GM21367 (cell line): Measurements from ENCODE around the gene EIF3A.
"Not testable (repeated sequence)": the region's sequence is repeated elsewhere in the genome, so short reads cannot be mapped to it uniquely, and the experiment has no call there.

Experiments
- ATAC-seq: cut with Tn5 transposase; IDR thresholded peaks from one replicate; pipeline ENCODE4 v1.9.1; 2021; ENCODE audit not compliant: unreplicated experiment

The EIF3A gene

DNA sequence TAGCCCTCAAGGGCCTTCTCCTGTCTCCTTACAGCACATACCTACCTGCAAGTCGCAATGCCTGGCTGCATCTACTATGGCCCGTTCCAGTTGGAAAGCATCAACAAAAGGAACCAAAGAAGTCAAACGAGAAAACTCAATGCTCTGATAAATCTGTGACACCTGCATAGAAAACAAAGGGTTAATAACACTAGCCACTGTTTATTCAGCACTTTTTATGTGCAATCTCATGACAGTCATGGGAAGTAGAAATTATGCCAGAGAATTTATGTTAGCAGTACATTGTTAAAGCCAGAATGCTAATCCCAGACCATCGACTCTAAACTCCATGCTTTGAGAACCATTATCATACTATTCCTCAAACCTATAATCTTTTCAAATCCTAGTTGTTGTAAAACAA is 21.1 kb downstream of the EIF3A start:
- ATAC-seq, result no peak

DNA sequence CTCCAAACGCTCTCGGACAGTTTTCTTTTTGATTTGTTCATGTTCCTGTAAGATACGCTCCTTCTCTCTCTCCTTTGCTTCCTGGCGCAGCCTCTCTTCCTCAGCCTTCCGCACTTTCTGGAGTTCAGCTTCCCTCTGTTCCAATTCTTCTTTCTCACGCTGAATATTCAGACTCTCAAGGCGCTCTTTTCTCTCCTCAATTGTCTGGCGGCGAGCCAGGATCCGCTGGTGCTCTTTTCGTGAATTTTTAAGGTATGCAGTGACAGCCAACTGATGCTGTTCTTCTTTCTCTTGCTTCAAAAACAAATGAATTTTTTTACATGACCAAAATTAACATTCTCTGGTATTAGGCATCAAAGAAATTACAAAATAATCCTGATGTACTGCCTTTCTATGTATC is 22.6 kb downstream of the EIF3A start:
- ATAC-seq, result no peak

DNA sequence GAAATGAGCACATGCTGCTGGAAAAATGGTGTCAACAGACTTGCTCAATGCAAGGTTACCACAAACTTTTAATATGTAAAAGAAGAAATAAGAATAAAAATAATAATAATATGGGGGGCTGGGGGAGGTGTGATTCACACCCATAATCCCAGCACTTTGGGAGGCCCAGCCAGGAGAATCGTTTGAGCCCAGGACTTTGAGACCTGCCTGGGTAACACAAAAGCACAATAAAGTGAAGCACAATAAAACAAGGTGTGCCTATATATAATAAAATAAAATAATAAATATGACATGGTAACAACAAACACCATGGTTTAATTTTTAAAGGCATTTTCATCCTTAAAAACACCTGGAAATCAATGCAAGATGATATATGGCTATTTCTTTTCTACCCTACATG is 25.1 kb downstream of the EIF3A start:
- ATAC-seq, result no peak

DNA sequence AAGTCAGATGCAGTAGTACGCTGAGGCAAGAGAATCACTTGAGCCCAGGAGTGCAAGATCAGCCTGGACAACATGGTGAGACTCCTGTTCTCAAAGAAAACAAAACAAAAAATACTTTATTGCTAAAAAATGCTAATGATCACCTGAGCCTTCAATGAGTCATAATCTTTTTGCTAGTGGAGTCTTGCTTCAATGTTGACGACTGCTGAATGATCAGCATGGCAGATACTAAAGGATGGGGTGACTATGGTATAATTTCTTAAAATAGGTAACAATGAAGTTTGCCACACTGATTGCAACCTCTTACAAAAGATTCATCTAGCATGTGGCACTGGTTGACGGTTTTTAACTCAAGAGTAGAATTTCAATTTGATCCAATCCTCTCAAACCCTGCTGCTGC is 28.8 kb downstream of the EIF3A start:
- no peak for ATAC-seq

DNA sequence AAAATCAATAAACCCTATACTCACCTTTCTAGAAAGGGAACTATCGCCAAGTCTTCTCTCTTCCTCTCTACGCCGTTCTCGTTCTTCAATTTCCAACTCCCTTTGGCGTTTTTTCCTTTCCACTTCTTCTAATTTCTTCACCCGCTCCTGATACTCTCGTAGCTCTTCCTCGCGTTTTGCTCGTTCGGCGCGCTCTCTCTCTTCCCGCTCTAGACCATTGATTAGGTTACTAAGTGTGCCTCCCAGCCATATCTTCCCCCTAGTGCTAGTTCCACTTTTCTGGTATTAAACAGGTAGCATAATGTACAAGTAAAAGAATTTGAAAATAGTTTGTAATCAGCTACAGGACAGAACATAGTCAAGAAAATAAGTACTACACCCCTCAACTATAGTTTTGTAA is 30.8 kb downstream of the EIF3A start:
- ATAC-seq, result no peak

DNA sequence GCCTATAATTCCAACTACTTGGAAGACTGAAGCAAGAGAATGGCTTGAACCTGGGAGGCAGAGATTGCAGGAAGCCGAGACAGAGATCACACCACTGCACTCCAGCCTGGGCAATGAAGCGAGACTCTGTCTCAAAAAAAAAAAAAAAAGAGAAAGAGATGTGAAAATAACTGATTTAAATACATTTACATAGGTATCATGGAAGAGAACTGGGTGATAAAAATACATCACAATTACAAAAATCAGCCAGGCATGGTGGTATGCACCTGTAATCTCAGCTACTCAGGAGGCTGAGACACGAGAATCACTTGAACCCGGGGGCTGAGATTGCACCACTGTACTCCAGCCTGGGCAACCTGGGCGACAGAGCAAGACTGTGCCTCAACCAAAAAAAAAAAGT is 31.3 kb downstream of the EIF3A start:
- no peak for ATAC-seq

DNA sequence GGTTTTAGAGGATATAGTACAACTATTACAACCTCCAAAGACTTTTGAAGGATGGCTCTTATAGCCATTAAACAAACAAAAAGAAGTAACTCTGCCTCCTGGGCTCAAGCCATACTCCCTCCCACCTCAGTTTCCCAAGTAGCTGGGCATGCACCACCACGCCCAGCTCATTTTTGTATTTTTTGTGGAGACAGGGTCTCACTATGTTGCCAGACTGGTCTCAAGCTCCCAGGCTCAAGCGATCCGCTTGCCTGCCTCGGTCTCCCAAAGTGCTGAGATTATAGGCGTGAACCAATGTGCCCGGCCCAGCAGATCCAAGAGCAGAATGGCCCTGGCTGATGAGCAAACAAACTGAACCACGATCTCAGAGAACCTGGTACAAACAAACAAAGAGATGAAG is 35.1 kb downstream of the EIF3A start:
- ATAC-seq, result no peak

DNA sequence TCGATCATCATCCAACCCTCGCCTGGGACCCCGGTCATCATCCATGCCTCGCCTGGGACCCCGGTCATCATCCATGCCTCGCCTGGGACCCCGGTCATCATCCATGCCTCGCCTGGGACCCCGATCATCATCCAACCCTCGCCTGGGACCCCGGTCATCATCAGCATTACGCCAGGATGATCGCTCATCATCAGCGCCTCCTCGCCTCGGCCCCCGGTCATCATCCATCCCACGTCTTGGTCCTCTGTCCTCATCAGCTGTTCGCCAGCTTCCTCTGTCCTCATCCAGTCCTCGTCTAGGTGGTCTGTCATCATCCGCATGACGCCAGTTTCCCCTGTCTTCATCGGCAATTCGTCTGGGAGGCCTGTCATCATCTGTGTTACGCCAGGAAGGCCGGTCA is 38.4 kb downstream of the EIF3A start:
- ATAC-seq, result no peak

DNA sequence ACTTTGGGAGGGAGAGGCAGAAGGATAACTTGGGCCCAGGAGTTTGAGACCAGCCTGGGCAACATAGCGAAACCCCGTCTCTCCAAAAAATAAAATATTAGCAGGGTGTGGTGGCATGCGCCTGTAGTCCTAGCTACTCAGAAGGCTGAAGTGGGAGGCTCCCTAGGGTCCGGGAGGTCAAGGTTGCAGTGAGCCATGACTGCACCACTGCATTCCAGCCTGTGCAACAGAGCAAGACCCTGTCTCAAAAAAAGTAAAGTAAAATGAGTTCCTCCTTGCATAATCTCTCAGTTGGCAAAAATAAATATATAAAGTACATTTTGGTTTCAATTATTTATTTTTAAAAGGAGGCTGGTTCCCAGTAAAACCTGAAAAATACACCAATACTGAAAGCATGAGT is 39.3 kb downstream of the EIF3A start:
- ATAC-seq, result no peak

DNA sequence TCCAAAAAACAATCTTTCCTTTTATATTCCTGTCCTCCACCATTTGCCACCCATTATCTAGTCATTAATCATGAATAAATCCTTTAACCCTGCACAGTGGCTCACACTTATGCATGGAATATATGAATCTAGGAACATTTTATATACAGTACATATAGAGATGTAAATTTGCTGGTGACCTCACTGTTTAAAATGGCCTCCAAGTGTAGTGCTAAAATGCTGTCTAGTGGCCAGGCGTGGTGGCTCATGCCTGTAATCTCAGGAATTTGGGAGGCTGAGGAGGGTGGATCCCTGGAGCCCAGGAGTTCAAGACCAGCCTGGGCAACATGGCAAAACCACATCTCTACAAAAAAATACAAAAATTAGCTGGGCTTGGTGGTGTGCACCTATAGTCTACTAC is 41.5 kb downstream of the EIF3A start:
- no peak for ATAC-seq

DNA sequence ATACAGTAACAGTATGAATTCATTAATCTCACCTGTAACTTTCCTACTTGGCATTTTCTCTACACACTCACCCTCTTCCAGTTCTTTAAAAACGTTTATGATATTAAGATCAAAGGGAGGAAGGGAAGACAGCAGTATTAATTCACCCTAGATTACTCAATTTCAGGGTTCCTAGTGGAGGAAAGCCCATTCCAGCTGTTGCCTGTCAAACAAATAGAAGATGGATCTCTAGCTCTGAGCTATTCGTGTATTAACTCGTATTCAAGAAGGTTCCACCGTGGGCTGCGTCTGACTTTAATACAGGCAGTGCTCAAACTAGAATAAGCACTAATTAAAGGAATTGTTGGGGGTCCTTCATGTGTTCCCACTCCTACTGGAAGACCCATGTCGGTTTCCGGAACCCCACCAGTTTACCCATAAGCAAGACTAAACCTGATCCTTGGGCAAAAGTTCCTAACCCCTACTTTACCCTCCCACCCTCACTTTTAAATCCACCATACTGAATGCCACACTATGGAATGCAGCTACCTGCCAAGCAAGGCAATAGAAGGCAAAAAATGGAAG is 49.0 kb downstream of the EIF3A start:
- ATAC-seq, result no peak

DNA sequence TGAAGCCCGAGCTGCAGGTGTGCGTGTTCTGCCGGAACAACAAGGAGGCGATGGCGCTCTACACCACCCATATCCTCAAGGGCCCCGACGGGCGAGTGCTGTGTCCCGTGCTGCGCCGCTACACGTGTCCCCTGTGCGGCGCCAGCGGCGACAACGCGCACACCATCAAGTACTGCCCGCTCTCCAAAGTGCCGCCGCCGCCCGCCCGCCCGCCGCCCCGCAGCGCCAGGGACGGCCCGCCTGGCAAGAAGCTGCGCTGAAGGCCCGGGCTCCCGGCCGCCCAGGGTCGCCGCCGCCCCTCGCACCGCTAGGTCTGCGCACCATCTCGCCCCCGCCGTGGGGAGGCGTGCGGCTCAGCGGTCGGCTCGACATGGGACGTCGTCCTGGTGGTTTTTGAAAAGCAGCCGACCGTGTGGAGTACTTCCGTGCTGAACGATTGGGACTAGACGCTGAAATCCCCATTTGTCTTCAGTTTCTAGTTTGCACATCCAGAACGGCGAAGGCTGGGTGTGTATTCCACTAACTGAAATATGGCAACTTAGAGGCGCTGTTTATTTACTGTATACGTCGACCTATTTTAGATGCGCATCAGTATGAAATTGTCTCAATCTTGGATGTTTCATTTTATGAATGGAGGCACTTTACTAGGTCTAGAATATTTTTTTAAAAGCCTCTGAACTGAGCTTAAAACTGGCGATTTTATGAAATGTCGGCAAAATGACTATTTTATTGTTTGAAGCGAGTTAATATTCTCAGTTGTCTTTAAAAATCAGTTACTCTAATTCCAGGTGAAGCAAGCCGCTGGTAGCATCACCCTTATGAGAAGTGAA is 50.0 kb downstream of the EIF3A start:
- peak; percentile 42 for ATAC-seq

DNA sequence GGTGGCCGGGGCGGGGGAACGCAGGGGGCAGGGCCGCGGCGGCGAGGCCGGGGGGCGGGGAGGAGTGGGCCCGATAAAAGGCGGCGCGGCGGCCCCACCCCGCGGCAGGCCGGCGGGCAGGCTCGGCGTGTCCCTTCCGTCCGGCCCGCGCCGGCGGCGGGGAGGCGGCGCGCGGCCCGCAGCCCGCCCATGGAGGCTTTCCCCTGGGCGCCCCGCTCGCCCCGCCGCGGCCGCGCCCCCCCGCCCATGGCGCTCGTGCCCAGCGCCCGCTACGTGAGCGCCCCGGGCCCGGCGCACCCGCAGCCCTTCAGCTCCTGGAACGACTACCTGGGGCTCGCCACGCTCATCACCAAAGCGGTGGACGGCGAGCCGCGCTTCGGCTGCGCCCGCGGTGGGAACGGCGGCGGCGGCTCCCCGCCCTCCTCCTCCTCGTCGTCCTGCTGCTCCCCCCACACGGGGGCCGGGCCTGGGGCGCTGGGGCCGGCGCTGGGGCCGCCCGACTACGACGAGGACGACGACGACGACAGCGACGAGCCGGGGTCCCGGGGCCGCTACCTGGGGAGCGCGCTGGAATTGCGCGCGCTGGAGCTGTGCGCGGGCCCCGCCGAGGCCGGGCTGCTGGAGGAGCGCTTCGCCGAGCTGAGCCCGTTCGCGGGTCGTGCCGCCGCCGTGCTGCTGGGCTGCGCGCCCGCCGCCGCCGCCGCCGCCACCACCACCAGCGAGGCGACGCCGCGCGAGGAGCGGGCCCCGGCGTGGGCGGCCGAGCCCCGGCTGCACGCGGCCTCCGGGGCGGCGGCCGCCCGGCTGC is 50.8 kb downstream of the EIF3A start, which contains the start of gene NANOS1:
TSS of gene NANOS1 (plus strand) at position 102 of the 808 bp plus-strand sequence. CDS start at position 190, 88 bp downstream.
- ATAC-seq, result peak; percentile 15

DNA sequence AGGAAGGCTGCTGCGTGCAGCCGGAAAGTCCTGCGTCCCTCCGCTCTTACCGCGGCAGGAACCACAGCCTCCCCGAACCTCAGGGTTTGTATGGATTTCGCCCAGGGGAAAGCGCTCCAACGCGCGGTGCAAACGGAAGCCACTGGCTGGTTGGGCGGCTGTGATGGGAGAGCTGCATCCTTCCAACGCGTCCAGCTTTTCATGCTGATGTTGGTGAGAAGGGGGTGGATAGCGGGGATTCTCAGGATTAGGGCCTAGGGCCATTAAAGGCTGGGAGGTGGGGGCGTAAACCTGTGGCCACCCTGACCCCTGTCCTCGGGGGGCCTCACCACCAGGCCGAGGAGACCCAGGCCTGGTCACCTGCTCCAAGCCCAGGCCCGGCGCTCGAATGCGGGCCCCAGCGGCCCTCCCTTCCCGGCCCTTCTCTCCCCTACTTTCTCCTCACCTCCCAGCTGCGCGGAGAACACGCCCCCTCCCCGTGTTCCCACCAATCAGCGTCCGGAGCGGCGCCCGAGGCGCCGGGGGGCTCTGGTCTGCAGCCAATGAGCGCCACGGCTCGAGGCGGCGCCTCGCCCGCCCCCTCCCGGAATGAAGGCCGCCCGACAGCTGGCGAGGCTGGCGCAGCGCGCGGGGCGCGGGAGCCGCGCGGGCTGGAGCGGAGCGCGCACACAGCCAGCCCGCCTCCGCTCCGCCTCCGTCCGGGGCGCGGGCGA is 51.6 kb downstream of the EIF3A start:
- peak; percentile 51 for ATAC-seq

DNA sequence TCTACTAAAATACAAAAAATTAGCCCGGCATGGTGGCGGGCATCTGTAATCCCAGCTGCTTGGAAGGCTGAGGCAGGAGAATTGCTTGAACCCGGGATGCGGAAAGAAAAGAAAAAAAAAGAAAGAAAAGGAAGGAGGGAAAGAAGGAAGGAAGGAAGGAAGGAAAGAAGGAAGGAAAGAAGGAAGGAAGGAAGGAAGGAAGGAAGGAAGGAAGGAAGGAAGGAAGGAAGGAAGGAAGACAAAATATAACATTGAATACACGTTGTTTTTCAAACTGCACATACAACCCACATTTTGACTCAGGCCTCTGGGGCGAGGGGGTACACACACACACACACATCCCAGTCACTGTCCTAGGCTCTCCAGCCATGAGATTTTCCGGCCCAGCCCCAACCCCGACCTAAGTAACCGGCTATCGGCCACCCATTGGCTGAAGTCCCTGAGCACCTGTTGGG is 52.1 kb downstream of the EIF3A start:
- ATAC-seq, result not testable (repeated sequence)

DNA sequence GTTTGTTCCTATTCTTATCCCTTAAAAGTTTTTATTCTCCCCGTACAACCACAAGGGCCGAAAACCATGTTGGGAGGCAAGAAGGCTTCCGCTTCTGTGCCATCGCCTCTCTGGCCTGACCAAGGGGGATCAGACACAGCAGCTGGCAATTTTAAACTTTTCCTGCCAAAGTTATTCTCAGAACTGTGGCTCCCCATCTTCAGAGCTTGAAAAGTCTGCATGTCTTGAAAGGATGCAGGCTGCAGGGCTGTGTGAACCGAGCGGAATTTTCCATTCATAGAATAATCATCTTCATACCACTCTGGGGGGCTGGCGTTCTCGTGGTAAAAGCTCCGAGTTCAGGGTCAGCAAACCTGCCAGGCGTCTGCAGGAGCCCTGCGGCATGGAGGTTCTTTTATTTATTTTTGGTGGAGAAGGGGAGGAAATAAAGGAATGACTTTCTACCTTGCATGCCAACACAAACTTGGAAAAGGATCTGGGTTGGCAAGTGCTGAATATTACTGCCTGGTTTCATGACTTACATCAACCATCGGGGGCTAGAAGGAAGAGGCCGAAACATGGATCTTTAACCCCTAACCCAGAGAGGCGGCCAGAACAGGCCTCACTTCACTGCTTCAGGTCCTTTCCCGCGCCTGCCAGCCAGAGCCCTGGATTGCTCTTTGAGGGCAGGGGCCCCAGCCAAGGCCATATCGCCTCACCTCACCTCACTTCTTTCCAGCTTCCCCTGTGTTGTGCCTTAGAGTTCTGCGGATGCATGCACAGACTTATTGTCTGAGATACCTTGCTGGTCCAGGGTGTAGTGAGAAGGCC is 54.1 kb downstream of the EIF3A start:
- no peak for ATAC-seq

DNA sequence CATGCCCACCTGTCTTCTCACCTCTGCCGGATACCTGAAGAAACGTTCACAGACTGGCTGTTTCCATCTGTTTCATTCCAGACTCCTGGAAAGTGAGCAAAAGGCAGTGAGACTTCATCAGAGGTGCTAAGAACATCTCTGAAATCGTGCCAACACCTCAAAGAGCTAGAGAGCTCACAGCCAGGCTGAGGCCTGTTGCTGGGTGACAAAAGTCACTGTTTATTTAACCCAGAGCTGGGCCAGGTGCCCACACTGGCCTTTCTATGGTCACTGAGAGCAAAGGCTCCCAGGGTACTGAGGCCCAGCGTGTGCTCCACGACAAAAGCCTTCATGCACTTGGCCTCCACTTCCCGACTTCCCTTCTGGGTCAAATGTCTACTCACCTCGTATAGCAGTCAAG is 54.8 kb downstream of the EIF3A start:
- ATAC-seq, result no peak

DNA sequence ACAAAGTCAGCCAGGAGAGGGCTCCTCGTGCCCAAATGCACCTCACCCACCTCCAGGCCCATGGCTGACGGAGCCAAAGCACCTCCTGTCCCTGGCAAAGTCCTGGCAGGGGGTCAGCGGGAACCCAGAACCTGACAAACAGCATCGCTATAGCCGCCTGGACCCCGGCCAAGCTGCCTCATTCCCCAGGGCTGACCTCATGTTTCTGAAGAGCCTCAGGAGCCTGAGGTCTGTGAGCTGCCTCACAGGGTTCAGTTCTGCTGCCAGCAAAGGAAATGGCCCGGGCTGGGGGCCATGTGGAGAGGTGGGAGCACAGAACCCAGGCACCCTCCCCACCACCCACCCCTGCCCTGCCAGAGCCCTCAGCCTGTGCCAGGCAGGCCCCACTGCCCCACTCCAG is 55.3 kb downstream of the EIF3A start:
- no peak for ATAC-seq

DNA sequence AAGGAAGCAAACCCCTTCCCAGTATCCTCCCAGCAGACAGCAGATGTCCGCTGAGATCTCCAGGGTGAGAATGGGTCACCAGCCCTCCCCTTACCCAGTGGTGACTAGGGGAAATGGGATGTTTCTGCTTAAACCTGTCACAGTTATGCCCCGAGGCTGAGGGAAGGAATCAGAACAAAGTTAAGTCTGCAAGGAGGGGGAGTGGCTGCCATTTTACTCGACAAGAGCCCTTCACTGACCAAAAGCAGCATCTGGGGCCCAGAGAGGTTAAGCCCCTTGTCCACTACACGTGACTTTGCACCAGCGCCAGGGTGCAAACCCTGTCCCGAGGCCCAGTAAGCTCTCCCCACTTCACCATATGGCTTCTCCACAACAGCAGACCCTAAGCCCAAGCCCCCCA is 55.7 kb downstream of the EIF3A start:
- no peak for ATAC-seq

DNA sequence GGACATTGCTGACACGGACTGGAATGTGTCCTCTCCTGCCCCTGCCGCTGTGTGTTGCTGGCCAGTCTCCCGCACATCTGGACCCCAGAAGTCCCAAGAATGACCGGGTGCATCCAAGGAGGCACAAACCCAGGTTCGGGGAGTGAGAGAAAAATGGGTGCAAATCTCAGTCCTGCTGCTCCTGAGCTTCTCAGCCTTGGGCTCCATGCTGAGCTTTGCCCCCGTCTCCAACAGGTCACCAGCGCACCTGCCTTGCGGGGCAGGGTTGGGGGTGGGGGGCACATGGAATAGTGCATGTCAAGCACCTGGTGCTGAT is 57.1 kb downstream of the EIF3A start:
- ATAC-seq, result no peak
